HL-60 (cell line): ENCODE results near the gene FXR1.

Experiments
- CTCF ChIP-seq: IDR thresholded peaks from one replicate; pipeline ENCODE4 v1.5.1; 2011; ENCODE audit warnings: low read length, control low read depth, inconsistent platforms; ENCODE audit not compliant: insufficient read depth
- GABPA ChIP-seq: IDR thresholded peaks from 2 replicates; pipeline ENCODE4 v1.6.1; 2012; ENCODE audit warnings: low read depth
- REST ChIP-seq: IDR thresholded peaks from 2 replicates; pipeline ENCODE4 v1.6.1; 2012; ENCODE audit warnings: low read depth; ENCODE audit not compliant: insufficient replicate concordance
- SPI1 ChIP-seq: IDR thresholded peaks from 2 replicates; pipeline ENCODE4 v1.6.1; 2012; ENCODE audit warnings: low read depth, mild to moderate bottlenecking, borderline replicate concordance

- TF ChIP-seq CTCF = no peak
- TF ChIP-seq REST = no peak
- TF ChIP-seq GABPA = no peak
- no peak for TF ChIP-seq SPI1
Measured at GRCh38 chr3:180983136-180983535, 70.7 kb downstream of the FXR1 start.
